H9 (cell line): Measurements from ENCODE around the gene GRXCR2. TPM values are rescaled to one million over a fixed set of nuclear protein-coding genes. Genes with fewer than 3 reads are reported as not detected.

ENCODE experiments used
- DNase-seq: peaks from one replicate; pipeline ENCODE4 v3.0.0-alpha.2; 2017
- H2AFZ ChIP-seq: one replicate; pipeline ENCODE4 v1.6.1; 2013; ENCODE audit warnings: mild to moderate bottlenecking, low read length, control low read depth, moderate library complexity
- H2AK5ac ChIP-seq: 2 replicates; pipeline ENCODE4 v1.6.1; 2013; ENCODE audit warnings: low read length, control low read depth, mixed read lengths; ENCODE audit not compliant: insufficient read length
- H2BK120ac ChIP-seq: one replicate; pipeline ENCODE4 v1.6.1; 2013; ENCODE audit warnings: low read depth, mild to moderate bottlenecking, low read length, control low read depth, inconsistent platforms; ENCODE audit not compliant: poor library complexity, severe bottlenecking
- H2BK12ac ChIP-seq: 2 replicates; pipeline ENCODE4 v1.6.1; 2013; ENCODE audit warnings: low read length, control low read depth, mixed read lengths, low read depth; ENCODE audit not compliant: insufficient read length
- H2BK15ac ChIP-seq: 2 replicates; pipeline ENCODE4 v1.6.1; 2013; ENCODE audit warnings: low read depth, low read length, control low read depth
- H2BK20ac ChIP-seq: one replicate; pipeline ENCODE4 v1.6.1; 2013; ENCODE audit warnings: low read depth, mild to moderate bottlenecking, low read length, control low read depth, inconsistent platforms; ENCODE audit not compliant: poor library complexity, severe bottlenecking
- H2BK5ac ChIP-seq: 2 replicates; pipeline ENCODE4 v1.6.1; 2013; ENCODE audit warnings: low read length, control low read depth, mixed read lengths; ENCODE audit not compliant: insufficient read length
- H3K14ac ChIP-seq: 2 replicates; pipeline ENCODE4 v1.6.1; 2013; ENCODE audit warnings: low read length, control low read depth; ENCODE audit not compliant: insufficient read depth
- H3K18ac ChIP-seq: 2 replicates; pipeline ENCODE4 v1.6.1; 2013; ENCODE audit warnings: low read depth, mild to moderate bottlenecking, mixed read lengths, low read length, control low read depth; ENCODE audit not compliant: insufficient read length
- H3K23ac ChIP-seq: 2 replicates; pipeline ENCODE4 v1.6.1; 2013; ENCODE audit warnings: low read length, control low read depth, mixed read lengths, low read depth; ENCODE audit not compliant: insufficient read length
- H3K23me2 ChIP-seq: 2 replicates; pipeline ENCODE4 v1.6.1; 2013; ENCODE audit warnings: low read depth, mild to moderate bottlenecking, mixed read lengths, low read length, control low read depth; ENCODE audit not compliant: insufficient read length, poor library complexity, severe bottlenecking
- H3K27ac ChIP-seq: 2 replicates; pipeline ENCODE4 v1.5.1; 2013; ENCODE audit warnings: low read length, control low read depth, mixed read lengths, low read depth; ENCODE audit not compliant: insufficient read length
- H3K27me3 ChIP-seq: 2 replicates; pipeline ENCODE4 v1.6.1; 2013; ENCODE audit warnings: low read length, control low read depth, inconsistent platforms; ENCODE audit not compliant: insufficient read depth
- H3K4ac ChIP-seq: 2 replicates; pipeline ENCODE4 v1.6.1; 2013; ENCODE audit warnings: low read depth, mild to moderate bottlenecking, control low read depth, inconsistent platforms, low read length, moderate library complexity
- H3K4me1 ChIP-seq: 2 replicates; pipeline ENCODE4 v1.6.1; 2013; ENCODE audit warnings: low read length, control low read depth, inconsistent platforms; ENCODE audit not compliant: insufficient read depth
- H3K4me2 ChIP-seq: 2 replicates; pipeline ENCODE4 v1.6.1; 2013; ENCODE audit warnings: low read length, control low read depth, mixed read lengths; ENCODE audit not compliant: insufficient read length, insufficient read depth
- H3K56ac ChIP-seq: 2 replicates; pipeline ENCODE4 v1.6.1; 2013; ENCODE audit warnings: low read depth, mild to moderate bottlenecking, mixed read lengths, low read length, control low read depth; ENCODE audit not compliant: insufficient read length
- H3K79me1 ChIP-seq: 2 replicates; pipeline ENCODE4 v1.6.1; 2013; ENCODE audit warnings: low read depth, mild to moderate bottlenecking, moderate library complexity, low read length, control low read depth, inconsistent platforms; ENCODE audit not compliant: insufficient read depth, poor library complexity, severe bottlenecking
- H3K79me2 ChIP-seq: 2 replicates; pipeline ENCODE4 v1.6.1; 2013; ENCODE audit warnings: low read length, control low read depth, inconsistent platforms; ENCODE audit not compliant: insufficient read depth
- H3K9ac ChIP-seq: 2 replicates; pipeline ENCODE4 v1.6.1; 2013; ENCODE audit warnings: low read length, control low read depth, mixed read lengths; ENCODE audit not compliant: insufficient read length; ENCODE audit errors: extremely low read depth
- H3K9me3 ChIP-seq: one replicate; pipeline ENCODE4 v1.6.1; 2013; ENCODE audit warnings: low read depth, low read length, inconsistent platforms; ENCODE audit not compliant: control insufficient read depth
- H3T11ph ChIP-seq: one replicate; pipeline ENCODE4 v1.6.1; 2013; ENCODE audit warnings: mild to moderate bottlenecking, low read length, control low read depth, inconsistent platforms
- H4K20me1 ChIP-seq: one replicate; pipeline ENCODE4 v1.6.1; 2013; ENCODE audit not compliant: control insufficient read depth, insufficient read length, insufficient read depth
- H4K5ac ChIP-seq: 2 replicates; pipeline ENCODE4 v1.6.1; 2013; ENCODE audit warnings: low read depth, mild to moderate bottlenecking, mixed read lengths, low read length, control low read depth; ENCODE audit not compliant: insufficient read length
- H4K8ac ChIP-seq: replicated peaks from 2 replicates; pipeline ENCODE4 v1.6.1; 2013; ENCODE audit warnings: low read length, control low read depth, mixed read lengths, low read depth; ENCODE audit not compliant: insufficient read length
- H4K91ac ChIP-seq: 2 replicates; pipeline ENCODE4 v1.6.1; 2013; ENCODE audit warnings: low read depth, mild to moderate bottlenecking, moderate library complexity, mixed read lengths, low read length, control low read depth; ENCODE audit not compliant: insufficient read length
- H3K27ac Mint-ChIP-seq, 3 experiments: 2 replicates in 2 of 3; 3 replicates in 1 of 3; pipeline ENCODE4 v1.8.0; 2020 to 2021; ENCODE audit warnings: mixed read lengths in 3 of 3, mild to moderate bottlenecking in 1 of 3, moderate library complexity in 1 of 3
- H3K27me3 Mint-ChIP-seq: 2 replicates; pipeline ENCODE4 v1.8.0; 2021; ENCODE audit warnings: low read depth, mild to moderate bottlenecking, moderate library complexity, mixed read lengths
- H3K36me3 Mint-ChIP-seq, 3 experiments: 2 replicates in 2 of 3; 3 replicates in 1 of 3; pipeline ENCODE4 v1.8.0; 2020 to 2021; ENCODE audit warnings: low read depth in 3 of 3, mixed read lengths in 3 of 3; ENCODE audit not compliant: insufficient read depth in 1 of 3
- H3K4me1 Mint-ChIP-seq, 2 experiments: 2 replicates each; pipeline ENCODE4 v1.8.0; 2020; ENCODE audit warnings: mixed read lengths in 2 of 2
- H3K4me3 Mint-ChIP-seq, 2 experiments: 2 replicates in 1 of 2; 3 replicates in 1 of 2; pipeline ENCODE4 v1.8.0; 2020 to 2021; ENCODE audit warnings: mild to moderate bottlenecking in 2 of 2, mixed read lengths in 2 of 2, moderate library complexity in 1 of 2
- H3K9me3 Mint-ChIP-seq, 2 experiments: 2 replicates in 1 of 2; 3 replicates in 1 of 2; pipeline ENCODE4 v1.8.0; 2020; ENCODE audit warnings: mild to moderate bottlenecking in 2 of 2, mixed read lengths in 2 of 2, moderate library complexity in 1 of 2
- CTCF ChIP-seq: fragments of 200-600 bp; sonication (generic); conservative IDR thresholded peaks from 3 replicates; pipeline ENCODE4 v1.8.0; 2021; ENCODE audit warnings: antibody characterized with exemption, mild to moderate bottlenecking
- WGBS: extraction: QIAGEN DNeasy Blood & Tissue Kit; methylation state at CpG from one replicate; pipeline ENCODE4 v1.1.7; 2013; ENCODE audit warnings: missing lambda C conversion rate, low lambda C conversion rate, mixed read lengths; ENCODE audit not compliant: insufficient read length; ENCODE audit errors: extremely low coverage; 5-methylcytosine and 5-hydroxymethylcytosine counted together
- total RNA-seq: library from RNA; stranded (reverse); gene quantifications from 2 replicates; pipeline ENCODE4 v1.2.1, GENCODE V29; 2021

The GRXCR2 gene
- total RNA-seq, 1 experiment from 2014 or later, result not detected

GRCh38 chr5:145906401-145906800, 33.6 kb upstream of the GRXCR2 start:
- H3K4me3 Mint-ChIP-seq, result no peak overlapping the region
- Histone ChIP-seq H2AFZ (no peak overlapping the region), H4K5ac (no peak overlapping the region), H3K9ac (no peak overlapping the region), H2BK15ac (no peak overlapping the region), H4K8ac (no peak overlapping the region), H2AK5ac (no peak overlapping the region), H3T11ph (no peak overlapping the region), H2BK120ac (no peak overlapping the region), H3K4me2 (no peak overlapping the region), H3K18ac (no peak overlapping the region), H3K4me1 (no peaks in the 10 kb centered on the region), H3K56ac (no peak overlapping the region), H3K23me2 (no peaks in the 10 kb centered on the region), H3K27me3 (no peaks in the 10 kb centered on the region), H4K20me1 (no peaks in the 10 kb centered on the region), H3K23ac (no peak overlapping the region), H2BK12ac (no peak overlapping the region), H4K91ac (no peak overlapping the region), H3K79me2 (no peaks in the 10 kb centered on the region), H3K79me1 (no peaks in the 10 kb centered on the region), H2BK20ac (no peak overlapping the region), H2BK5ac (no peak overlapping the region), H3K27ac (no peak overlapping the region), H3K9me3 (no peaks in the 10 kb centered on the region), H3K4ac (no peak overlapping the region), H3K14ac (no peak overlapping the region)
- DNase-seq, result no peak
- peaks cover 1% of the 10 kb centered on the region; the same call in 1 of the 2 replicates for H3K27me3 Mint-ChIP-seq
- no peak for TF ChIP-seq CTCF
- H3K27ac Mint-ChIP-seq, result no peak overlapping the region
- no CpG with 5 or more reads among the region's 1 CpG for WGBS
- H3K36me3 Mint-ChIP-seq, result no peaks in the 10 kb centered on the region
- H3K4me1 Mint-ChIP-seq, result peaks cover 4% of the 10 kb centered on the region in 2 experiments
- no peaks in the 10 kb centered on the region for H3K9me3 Mint-ChIP-seq
